Activated T-helper 2 cell treated with anti-CD3 and anti-CD28 coated beads, Interferon-gamma antibody, Interleukin-2, Interleukin-4, amounts not matched to agents 10 μg/mL and 5 μg/mL and 100 μg/mL, durations not matched to agents 14 hours and 24 hours and 36 hours (primary cell): ENCODE data around the gene SLC8A2. TPM values are rescaled to one million over a fixed set of nuclear protein-coding genes. Genes with fewer than 3 reads are reported as not detected.

Source experiments
- DNase-seq: peaks from one replicate; pipeline ENCODE4 v3.0.0; 2021; ENCODE audit warnings: low spot score
- H3K27ac Mint-ChIP-seq: one replicate; pipeline ENCODE4 v1.8.0; 2021; ENCODE audit warnings: mixed read lengths
- H3K27me3 Mint-ChIP-seq: one replicate; pipeline ENCODE4 v1.8.0; 2021; ENCODE audit warnings: low read depth, mixed read lengths
- H3K36me3 Mint-ChIP-seq: one replicate; pipeline ENCODE4 v1.8.0; 2021; ENCODE audit warnings: low read depth, mixed read lengths
- H3K4me1 Mint-ChIP-seq: one replicate; pipeline ENCODE4 v1.8.0; 2021; ENCODE audit warnings: low read depth, mixed read lengths
- H3K4me3 Mint-ChIP-seq: one replicate; pipeline ENCODE4 v1.8.0; 2021; ENCODE audit warnings: low read depth, mild to moderate bottlenecking, moderate library complexity, mixed read lengths
- H3K9me3 Mint-ChIP-seq: one replicate; pipeline ENCODE4 v1.8.0; 2021; ENCODE audit warnings: mixed read lengths
- intact Hi-C: fragments of 100-400 bp; cut with micrococcal nuclease; formaldehyde crosslinking; loops from one replicate; pipeline ENCODE4 v1.15.1; 2023
- total RNA-seq: library from RNA; stranded (reverse); gene quantifications from 2 replicates; pipeline ENCODE4 v1.2.3, GENCODE V29; 2022

The SLC8A2 gene
- total RNA-seq, 1 donor from 2014 or later = not detected

DNA sequence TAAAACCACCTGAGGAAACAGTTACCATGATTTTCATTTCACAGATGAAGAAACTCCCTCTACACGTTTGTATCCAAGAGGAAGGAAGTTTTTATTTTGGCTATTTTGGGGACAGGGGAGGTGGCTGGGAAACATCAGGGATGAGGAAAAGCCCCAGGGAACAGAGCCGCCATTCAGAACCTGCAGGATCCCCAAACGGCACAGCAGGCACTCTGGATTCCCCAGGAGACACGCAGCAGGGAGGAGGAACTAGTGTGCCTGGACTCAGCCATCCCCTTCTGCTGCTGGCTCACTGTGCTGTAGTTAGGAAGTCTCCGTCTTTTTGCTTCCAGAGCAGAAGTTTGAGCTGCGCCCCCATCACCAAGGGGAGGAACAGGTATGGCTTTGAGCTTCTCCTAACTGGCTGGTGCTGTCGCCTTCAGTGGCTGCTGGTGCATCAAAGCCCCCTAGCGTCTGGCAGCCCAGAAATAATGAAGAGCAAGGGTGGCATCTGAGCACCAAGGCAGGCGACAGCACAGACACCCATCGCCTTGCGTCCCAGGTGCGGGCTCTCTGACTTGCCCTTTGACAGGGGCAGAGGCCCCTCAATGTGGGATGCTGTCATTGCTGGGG, 38.9 kb upstream of the SLC8A2 start:
- intact Hi-C loops = no loop called here
- Mint-ChIP-seq H3K4me3 (no peak overlapping the region), H3K4me1 (peaks cover 27% of the 10 kb centered on the region), H3K27me3 (no peaks in the 10 kb centered on the region), H3K27ac (no peak overlapping the region), H3K36me3 (peaks cover 5% of the 10 kb centered on the region), H3K9me3 (no peaks in the 10 kb centered on the region)
- no peak for DNase-seq

DNA sequence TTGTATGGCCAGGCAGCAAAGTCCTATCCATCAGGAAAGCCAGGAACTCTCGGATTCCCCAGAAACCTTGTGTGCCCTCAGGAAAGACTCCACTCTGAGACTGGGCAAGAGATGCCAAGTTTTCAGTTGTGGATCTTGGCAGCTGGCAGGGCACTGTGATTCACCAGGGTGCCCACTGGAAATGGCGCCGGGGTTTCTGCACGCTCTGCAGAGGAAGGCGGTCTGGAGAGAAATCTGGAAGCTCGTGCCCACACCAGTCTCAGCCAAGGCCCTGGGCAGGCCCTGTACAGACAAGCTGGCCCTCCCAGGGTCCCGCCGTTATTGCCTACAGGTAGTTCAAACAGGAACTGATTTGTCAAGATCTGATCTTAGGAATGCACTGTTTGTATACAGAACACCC, 38.3 kb upstream of the SLC8A2 start:
- H3K4me1 Mint-ChIP-seq = peaks cover 27% of the 10 kb centered on the region
- no peak overlapping the region for H3K27ac Mint-ChIP-seq

GRCh38 chr19:47509170-47509847, 37.6 kb upstream of the SLC8A2 start:
- Mint-ChIP-seq H3K36me3 (no peaks in the 10 kb centered on the region), H3K4me3 (no peak overlapping the region), H3K27me3 (no peaks in the 10 kb centered on the region), H3K27ac (no peak overlapping the region), H3K9me3 (no peaks in the 10 kb centered on the region), H3K4me1 (peaks cover 24% of the 10 kb centered on the region)
- no peak for DNase-seq
- intact Hi-C loops = no loop called here

More for the DNA sequence above, 38.3 kb upstream of the SLC8A2 start:
- H3K9me3 Mint-ChIP-seq = no peaks in the 10 kb centered on the region
- no peaks in the 10 kb centered on the region for H3K27me3 Mint-ChIP-seq
- DNase-seq = no peak
- peaks cover 5% of the 10 kb centered on the region for H3K36me3 Mint-ChIP-seq
- intact Hi-C loops = no loop called here
- H3K4me3 Mint-ChIP-seq = no peak overlapping the region

DNA sequence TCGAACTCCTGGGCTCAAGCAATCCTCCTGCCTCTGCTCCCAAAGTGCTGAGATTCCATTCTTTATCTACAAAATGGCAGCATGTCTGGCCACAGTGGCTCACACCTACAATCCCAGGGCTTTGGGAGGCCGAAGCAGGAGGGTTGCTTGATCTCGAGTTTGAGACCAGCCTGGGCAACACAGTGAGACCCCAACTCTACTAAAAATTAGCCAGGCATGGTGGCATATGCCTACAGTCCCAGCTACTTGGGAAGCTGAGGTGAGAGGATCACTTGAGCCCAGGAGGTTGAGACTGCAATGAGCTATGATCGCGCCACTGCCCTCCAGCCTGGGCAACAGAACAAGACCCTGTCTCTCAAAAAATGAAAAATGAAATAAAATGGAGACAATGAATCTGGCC, 37.0 kb upstream of the SLC8A2 start:
- intact Hi-C loops = no loop called here

GRCh38 chr19:47507924-47508553, 36.3 kb upstream of the SLC8A2 start:
- Mint-ChIP-seq H3K9me3 (no peaks in the 10 kb centered on the region), H3K27ac (no peak overlapping the region), H3K4me1 (peaks cover 14% of the 10 kb centered on the region), H3K36me3 (peaks cover 3% of the 10 kb centered on the region), H3K4me3 (no peak overlapping the region), H3K27me3 (no peaks in the 10 kb centered on the region)
- intact Hi-C loops = no loop called here
- DNase-seq = no peak

More for the DNA sequence above, 37.0 kb upstream of the SLC8A2 start:
- Mint-ChIP-seq H3K4me1 (peaks cover 20% of the 10 kb centered on the region), H3K9me3 (no peaks in the 10 kb centered on the region), H3K36me3 (no peaks in the 10 kb centered on the region), H3K27ac (no peak overlapping the region), H3K4me3 (no peak overlapping the region), H3K27me3 (no peaks in the 10 kb centered on the region)
- no peak for DNase-seq

DNA sequence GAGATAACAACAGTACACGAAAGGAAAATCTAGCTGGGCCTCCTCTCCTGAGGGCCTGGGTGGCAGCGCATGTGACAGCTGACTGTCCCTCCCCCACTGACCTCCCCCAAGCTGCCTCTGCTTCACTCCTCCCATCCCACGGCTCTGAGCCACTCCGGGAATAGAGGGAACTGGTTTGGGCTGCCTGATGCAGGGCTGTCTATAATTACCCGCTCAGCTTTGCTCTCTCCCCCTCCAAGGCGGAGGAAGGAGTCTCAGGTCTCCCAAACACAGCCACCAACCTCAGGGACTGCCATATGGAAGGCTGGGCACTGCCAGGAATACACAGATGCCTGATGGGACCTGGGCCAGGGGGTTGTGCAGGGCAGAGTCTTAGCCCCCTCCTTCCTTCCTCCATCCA, 35.3 kb upstream of the SLC8A2 start:
- Mint-ChIP-seq H3K27ac (no peak overlapping the region), H3K36me3 (peaks cover 9% of the 10 kb centered on the region)

GRCh38 chr19:47506459-47506858, 34.8 kb upstream of the SLC8A2 start:
- H3K4me1 Mint-ChIP-seq = no peaks in the 10 kb centered on the region

More for the DNA sequence above, 35.3 kb upstream of the SLC8A2 start:
- Mint-ChIP-seq H3K9me3 (no peaks in the 10 kb centered on the region), H3K4me1 (peaks cover 3% of the 10 kb centered on the region), H3K4me3 (no peak overlapping the region), H3K27me3 (no peaks in the 10 kb centered on the region)
- intact Hi-C loops = no loop called here
- DNase-seq = no peak

DNA sequence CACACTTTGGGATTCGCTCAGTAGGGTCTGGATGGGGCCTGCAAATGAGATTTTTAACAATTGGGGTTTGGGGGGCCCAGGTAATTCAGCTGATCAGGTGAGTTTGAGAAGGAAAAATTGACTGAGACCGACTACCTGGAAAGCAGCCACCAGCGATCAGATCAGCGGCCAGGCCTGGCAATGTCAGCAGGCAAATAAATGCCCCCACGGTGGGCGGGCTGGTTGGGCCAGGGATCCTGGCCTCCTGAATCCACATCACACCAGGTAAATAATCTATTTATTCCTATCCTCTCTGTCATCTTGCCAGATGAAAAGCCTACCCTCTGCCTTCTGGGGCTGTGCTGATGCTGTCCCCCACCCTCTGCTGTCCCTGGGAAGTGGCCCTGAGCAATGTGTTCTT, 33.8 kb upstream of the SLC8A2 start:
- Mint-ChIP-seq H3K4me3 (no peak overlapping the region), H3K9me3 (no peaks in the 10 kb centered on the region), H3K4me1 (no peaks in the 10 kb centered on the region), H3K27me3 (no peaks in the 10 kb centered on the region), H3K36me3 (peaks cover 9% of the 10 kb centered on the region), H3K27ac (no peak overlapping the region)
- intact Hi-C loops = no loop called here
- DNase-seq = no peak

More at GRCh38 chr19:47506459-47506858, 34.8 kb upstream of the SLC8A2 start:
- intact Hi-C loops = no loop called here
- H3K36me3 Mint-ChIP-seq = peaks cover 9% of the 10 kb centered on the region
- no peak for DNase-seq
- no peaks in the 10 kb centered on the region for H3K9me3 Mint-ChIP-seq
- no peak overlapping the region for H3K4me3 Mint-ChIP-seq
- H3K27ac Mint-ChIP-seq = no peak overlapping the region
- no peaks in the 10 kb centered on the region for H3K27me3 Mint-ChIP-seq

- no peak overlapping the region for H3K4me3 Mint-ChIP-seq
- no peaks in the 10 kb centered on the region for H3K4me1 Mint-ChIP-seq
- H3K36me3 Mint-ChIP-seq = peaks cover 12% of the 10 kb centered on the region
- H3K27ac Mint-ChIP-seq = no peak overlapping the region
- no peaks in the 10 kb centered on the region for H3K9me3 Mint-ChIP-seq
- DNase-seq = no peak
- intact Hi-C loops = no loop called here
- H3K27me3 Mint-ChIP-seq = no peaks in the 10 kb centered on the region
These were observed 32.1 kb upstream of the SLC8A2 start for GRCh38 chr19:47503826-47504150.

- no peak overlapping the region for H3K27ac Mint-ChIP-seq
- intact Hi-C loops = no loop called here
- H3K36me3 Mint-ChIP-seq = peaks cover 12% of the 10 kb centered on the region
These were observed 31.6 kb upstream of the SLC8A2 start for GRCh38 chr19:47503130-47503825.

GRCh38 chr19:47499863-47500830, 28.5 kb upstream of the SLC8A2 start:
- intact Hi-C loops = no loop called here
- no peaks in the 10 kb centered on the region for H3K9me3 Mint-ChIP-seq
- DNase-seq = no peak
- H3K27ac Mint-ChIP-seq = no peak overlapping the region
- no peaks in the 10 kb centered on the region for H3K4me1 Mint-ChIP-seq
- H3K36me3 Mint-ChIP-seq = peaks cover 20% of the 10 kb centered on the region
- no peaks in the 10 kb centered on the region for H3K27me3 Mint-ChIP-seq
- H3K4me3 Mint-ChIP-seq = no peak overlapping the region

More at GRCh38 chr19:47503130-47503825, 31.6 kb upstream of the SLC8A2 start:
- no peaks in the 10 kb centered on the region for H3K27me3 Mint-ChIP-seq
- no peaks in the 10 kb centered on the region for H3K9me3 Mint-ChIP-seq
- no peak for DNase-seq
- no peak overlapping the region for H3K4me3 Mint-ChIP-seq
- no peaks in the 10 kb centered on the region for H3K4me1 Mint-ChIP-seq

GRCh38 chr19:47499371-47499770, 27.7 kb upstream of the SLC8A2 start:
- intact Hi-C loops = no loop called here
- no peak overlapping the region for H3K27ac Mint-ChIP-seq
- no peaks in the 10 kb centered on the region for H3K4me1 Mint-ChIP-seq
- DNase-seq = no peak
- H3K9me3 Mint-ChIP-seq = no peaks in the 10 kb centered on the region
- H3K4me3 Mint-ChIP-seq = no peak overlapping the region
- H3K27me3 Mint-ChIP-seq = no peaks in the 10 kb centered on the region
- H3K36me3 Mint-ChIP-seq = peaks cover 20% of the 10 kb centered on the region
